Measurements from ENCODE around the gene ITGB3.
"Not testable (repeated sequence)": the region's sequence is repeated elsewhere in the genome, so short reads cannot be mapped to it uniquely, and the experiment has no call there.

ITGB3 gene

GRCh38 chr17:47239967-47240651 lies 13.5 kb upstream of the ITGB3 start:
- DNase-seq (ENCODE audit: low read depth, low spot score) = no peak
- no peak overlapping the region for H3K4me3 ChIP-seq (ENCODE audit: low read length)

- no peak for DNase-seq (ENCODE audit: low read depth, low spot score)
- H3K4me3 ChIP-seq (ENCODE audit: low read length) = no peak overlapping the region
Observed at GRCh38 chr17:47240806-47241205, 12.8 kb upstream of the ITGB3 start.

DNA sequence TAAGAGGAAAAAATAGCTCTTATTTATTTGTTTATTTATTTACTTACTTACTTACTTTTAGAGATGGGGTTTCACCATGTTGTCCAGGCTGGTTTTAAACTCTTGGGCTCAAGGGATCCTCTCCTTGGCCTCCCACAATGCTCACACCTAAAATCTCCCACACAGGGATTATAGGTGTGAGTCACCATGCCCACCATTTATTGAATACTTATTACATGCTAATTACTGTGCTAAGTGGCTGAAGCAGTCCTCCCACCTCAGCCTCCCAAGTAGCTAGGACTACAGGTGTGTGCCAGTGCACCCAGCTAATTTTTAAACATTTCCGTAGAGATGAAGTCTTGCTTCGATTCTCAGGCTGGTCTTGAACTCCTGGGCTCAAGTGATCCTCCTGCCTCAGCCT lies 11.0 kb upstream of the ITGB3 start:
- H3K4me3 ChIP-seq (ENCODE audit: low read length) = no peak overlapping the region
- no peak for DNase-seq (ENCODE audit: low read depth, low spot score)

DNA sequence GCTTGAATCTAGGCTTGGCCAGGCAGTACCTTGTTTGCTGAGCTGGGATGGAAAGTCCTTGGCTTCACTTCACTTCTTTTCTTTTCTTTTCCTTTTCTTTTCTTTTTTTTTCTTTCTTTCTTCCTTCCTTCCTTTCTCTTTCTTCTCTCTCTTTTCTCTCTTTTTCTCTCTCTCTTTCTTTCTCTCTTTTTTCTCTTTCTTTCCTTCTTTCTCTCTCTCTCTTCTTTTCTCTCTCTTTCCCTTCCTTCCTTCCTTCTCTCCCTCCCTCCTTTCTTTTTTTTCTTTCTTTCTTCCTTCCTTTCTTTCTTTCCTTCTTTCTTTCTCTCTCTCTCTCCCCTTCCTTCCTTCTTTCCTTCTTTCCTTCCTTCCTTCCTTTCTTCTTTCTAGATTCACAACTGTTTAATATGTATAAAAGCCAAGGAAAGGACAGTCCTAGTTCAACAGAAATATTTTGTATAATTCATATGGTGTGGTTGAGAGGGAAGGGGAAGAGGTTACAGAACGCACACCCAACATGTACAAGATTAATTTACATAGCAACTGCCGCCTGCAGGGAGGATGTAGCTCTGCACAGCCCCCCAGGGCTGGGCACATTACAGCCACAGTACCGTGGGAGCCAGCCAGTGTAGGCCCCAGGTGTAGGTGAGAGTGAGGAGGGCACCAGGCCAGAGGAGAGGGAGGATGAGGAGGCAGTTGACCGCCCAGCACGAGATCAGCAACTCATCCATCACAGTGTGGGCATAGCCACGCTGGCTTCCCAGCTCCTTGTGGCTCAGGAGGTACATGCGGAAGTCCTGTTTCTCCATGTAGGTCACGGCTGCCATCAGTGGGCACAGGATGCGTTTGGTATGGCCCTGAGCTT lies 9.7 kb upstream of the ITGB3 start:
- peak; percentile 55 for DNase-seq (ENCODE audit: low read depth, low spot score)
- H3K4me3 ChIP-seq (ENCODE audit: low read length) = no peak overlapping the region

GRCh38 chr17:47244697-47245096 lies 8.9 kb upstream of the ITGB3 start:
- H3K4me3 ChIP-seq (ENCODE audit: low read length) = no peak overlapping the region
- no peak for DNase-seq (ENCODE audit: low read depth, low spot score)

DNA sequence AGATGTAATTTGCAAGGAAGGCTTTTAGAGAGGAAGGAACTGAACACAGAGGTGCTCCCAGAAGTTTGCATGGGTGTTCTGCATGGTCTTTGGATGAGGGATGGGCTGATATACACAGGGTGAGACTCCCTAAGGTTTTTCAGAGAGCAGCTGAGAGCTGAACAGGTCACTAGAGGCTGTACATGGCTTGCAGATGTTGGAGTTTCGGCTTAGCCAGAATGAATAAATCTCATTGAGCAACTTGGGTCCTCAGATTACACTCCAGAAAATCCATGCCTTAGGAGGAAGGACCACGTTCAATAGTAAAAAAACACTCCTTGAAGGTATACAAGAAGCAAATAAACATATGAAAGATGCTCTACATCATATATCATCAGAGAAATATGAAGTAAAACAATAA lies 7.5 kb upstream of the ITGB3 start:
- H3K4me3 ChIP-seq (ENCODE audit: low read length) = no peak overlapping the region
- no peak for DNase-seq (ENCODE audit: low read depth, low spot score)

- H3K4me3 ChIP-seq (ENCODE audit: low read length) = no peak overlapping the region
- DNase-seq (ENCODE audit: low read depth, low spot score) = no peak
Observed at GRCh38 chr17:47250855-47251254, 2.8 kb upstream of the ITGB3 start.

- no peak for DNase-seq (ENCODE audit: low read depth, low spot score)
- no peak overlapping the region for H3K4me3 ChIP-seq (ENCODE audit: low read length)
Observed at GRCh38 chr17:47251421-47251940, 2.1 kb upstream of the ITGB3 start.

DNA sequence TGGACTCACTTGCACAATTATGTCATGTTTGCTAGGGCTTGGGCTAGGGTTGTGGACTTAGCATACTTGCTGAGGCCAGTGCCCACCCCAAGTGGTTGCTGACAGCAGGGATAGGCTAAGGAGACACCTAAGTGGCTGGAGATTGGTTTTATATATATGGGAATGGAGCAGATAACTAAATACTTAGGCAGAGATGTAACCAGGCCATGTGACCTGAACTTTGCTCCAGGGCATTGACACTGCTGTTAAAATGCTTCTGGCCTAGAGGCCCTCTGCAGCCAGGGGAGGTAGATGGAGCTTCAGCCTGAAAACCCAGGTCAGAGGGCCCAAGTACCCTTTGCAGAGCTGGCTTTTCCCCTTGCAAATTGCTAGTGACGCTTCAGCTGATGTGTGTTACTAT lies 1.4 kb upstream of the ITGB3 start:
- no peak for DNase-seq (ENCODE audit: low read depth, low spot score)
- no peak overlapping the region for H3K4me3 ChIP-seq (ENCODE audit: low read length)

DNA sequence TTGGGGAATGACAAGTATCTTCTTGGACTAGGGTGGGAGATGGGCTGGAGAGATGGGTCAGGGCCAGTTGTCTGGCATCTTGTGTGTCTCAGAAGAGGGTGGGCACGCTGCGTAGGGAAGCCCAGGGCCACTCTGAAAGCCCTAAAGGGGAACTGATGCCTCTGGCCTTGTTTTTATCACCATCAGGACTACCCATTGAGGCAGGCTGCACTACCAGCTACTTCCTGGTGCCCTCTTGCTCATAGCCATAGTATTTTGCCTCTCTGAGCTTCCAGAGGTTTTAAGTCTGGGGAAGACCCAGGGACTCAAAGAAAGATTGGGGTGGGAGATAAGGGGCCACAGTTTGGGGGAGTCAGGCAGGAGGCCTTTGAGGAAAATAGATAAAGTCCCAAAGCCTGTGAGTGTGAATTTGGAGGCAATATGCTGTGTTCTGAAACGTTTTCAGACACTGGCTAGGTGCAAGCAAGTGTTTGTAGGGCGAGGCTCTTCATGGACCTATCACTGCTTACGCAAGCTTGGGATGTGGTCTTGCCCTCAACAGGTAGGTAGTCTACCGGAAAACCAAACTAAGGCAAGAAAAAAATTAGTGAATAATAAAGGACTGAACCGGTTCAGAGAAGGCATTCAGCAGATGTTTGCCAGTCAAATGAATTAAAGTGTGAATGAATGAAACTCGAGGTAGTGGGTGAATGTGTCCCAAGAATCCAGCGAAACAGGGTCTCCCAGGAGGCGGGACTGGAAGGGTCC lies 688 bp upstream of the ITGB3 start:
- DNase-seq (ENCODE audit: low read depth, low spot score) = no peak
- H3K4me3 ChIP-seq (ENCODE audit: low read length) = peak overlapping the region; percentile 66

GRCh38 chr17:47254403-47254943 lies 846 bp downstream of the ITGB3 start:
- no peak for DNase-seq (ENCODE audit: low read depth, low spot score)
- H3K4me3 ChIP-seq (ENCODE audit: low read length) = peak overlapping the region; percentile 66

DNA sequence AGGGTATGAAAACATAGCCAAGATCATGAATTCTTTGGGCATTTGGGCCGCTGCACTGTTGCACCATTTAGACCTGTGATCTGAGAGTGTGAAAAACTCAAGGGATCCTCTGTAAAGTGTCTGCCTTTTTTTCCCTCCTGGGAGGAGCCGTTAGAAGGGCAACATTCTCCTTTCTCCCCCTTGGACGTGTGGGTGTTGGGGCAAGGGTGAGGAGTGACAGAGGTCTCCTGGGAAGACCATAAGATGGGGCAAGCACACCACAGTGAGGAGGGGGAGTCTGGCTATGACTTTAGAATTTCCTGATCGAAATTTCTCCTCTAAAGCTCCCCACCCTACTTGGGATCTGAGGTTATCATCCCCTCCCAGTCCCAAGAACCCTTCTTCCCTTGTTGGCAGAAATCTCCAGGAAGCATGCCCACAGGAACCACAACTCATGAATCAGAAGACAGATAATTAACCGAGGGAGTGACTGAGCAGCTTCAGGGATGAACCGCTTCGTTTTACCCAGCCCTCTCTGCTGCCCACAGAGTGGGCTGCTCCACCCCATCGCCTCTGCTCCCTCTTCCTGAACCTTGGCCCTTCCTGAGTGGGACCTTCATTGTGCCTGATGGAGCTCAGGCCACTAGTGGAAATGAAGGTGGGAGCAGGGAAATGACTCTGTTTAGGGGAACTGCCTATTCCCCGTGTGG lies 4.2 kb downstream of the ITGB3 start:
- peak overlapping the region; percentile 13; the same call in 1 of the 2 replicates for H3K4me3 ChIP-seq (ENCODE audit: low read length)
- DNase-seq (ENCODE audit: low read depth, low spot score) = peak; percentile 32

DNA sequence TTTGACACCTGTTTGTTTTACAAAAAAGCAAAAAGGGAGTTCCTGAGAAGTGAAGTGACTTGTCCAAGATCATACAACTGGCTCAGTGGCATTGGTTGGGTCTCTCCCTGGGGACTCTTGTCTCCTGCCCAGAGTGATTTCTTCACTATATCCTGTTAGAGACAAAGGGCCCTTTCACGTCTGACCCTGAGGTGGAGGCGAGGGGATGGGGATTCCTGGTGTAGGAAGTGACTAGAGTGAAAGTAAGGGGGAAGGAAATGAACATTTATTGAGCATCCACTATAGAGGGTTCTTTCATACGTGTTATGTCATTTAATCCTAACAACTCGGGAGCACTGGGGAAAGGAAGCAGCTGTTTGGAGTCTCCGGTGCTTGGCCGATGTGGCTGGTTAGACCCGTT lies 9.0 kb downstream of the ITGB3 start:
- H3K4me3 ChIP-seq (ENCODE audit: low read length) = no peak overlapping the region

GRCh38 chr17:47264166-47264565 lies 10.5 kb downstream of the ITGB3 start:
- DNase-seq (ENCODE audit: low read depth, low spot score) = no peak

More for the DNA sequence above, 9.0 kb downstream of the ITGB3 start:
- DNase-seq (ENCODE audit: low read depth, low spot score) = no peak

DNA sequence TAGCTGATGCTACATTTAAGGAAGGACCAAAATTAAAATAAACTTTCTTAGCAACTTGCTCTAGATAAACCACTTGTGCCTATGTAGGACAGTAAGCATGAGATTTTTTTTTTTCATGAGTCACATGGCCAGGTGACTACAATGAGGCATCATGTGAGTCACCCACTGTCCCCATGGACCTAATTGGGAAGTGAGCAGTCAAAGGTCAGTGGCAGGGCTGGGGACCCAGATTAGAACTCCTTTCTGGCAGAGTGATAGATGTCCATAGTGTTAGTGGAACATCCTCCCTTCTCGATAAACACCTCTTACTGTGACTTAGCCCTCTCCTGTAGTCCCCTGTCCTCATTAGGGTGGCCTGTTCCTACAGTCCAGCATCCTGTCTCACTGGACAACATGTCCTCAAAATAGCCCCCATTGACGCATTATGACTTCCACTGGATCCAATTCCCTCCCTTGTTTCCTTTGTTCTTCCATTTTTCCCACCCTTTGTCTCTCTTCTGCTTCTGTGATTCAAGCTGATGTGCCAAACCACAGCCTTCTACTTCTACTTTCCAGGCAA lies 12.4 kb downstream of the ITGB3 start:
- H3K4me3 ChIP-seq (ENCODE audit: low read length) = no peak overlapping the region
- no peak for DNase-seq (ENCODE audit: low read depth, low spot score)

More at GRCh38 chr17:47264166-47264565, 10.5 kb downstream of the ITGB3 start:
- no peak overlapping the region for H3K4me3 ChIP-seq (ENCODE audit: low read length)

DNA sequence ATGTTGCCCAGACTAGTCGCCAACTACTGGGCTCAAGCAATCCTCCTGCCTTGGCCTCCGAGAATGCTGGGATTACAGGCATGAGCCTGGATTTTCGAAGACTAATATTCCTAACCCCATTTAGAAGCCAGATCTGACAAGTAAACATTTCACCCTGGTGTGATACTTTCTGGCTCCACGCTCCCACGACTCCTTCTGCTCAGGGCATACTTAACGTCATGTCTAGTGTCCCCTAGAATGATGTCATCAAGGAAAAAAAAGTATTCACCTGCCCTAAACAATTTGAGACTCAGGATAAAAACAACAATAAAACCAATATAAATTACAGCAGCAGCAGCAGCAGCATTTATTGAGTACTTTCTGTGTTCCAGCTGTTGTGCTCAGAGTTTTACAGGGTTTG lies 13.2 kb downstream of the ITGB3 start:
- no peak overlapping the region for H3K4me3 ChIP-seq (ENCODE audit: low read length)
- no peak for DNase-seq (ENCODE audit: low read depth, low spot score)

GRCh38 chr17:47267354-47267828 lies 13.8 kb downstream of the ITGB3 start:
- no peak overlapping the region for H3K4me3 ChIP-seq (ENCODE audit: low read length)
- DNase-seq (ENCODE audit: low read depth, low spot score) = no peak

GRCh38 chr17:47268964-47269363 lies 15.3 kb downstream of the ITGB3 start:
- not testable (repeated sequence) for H3K4me3 ChIP-seq (ENCODE audit: low read length); DNase-seq (ENCODE audit: low read depth, low spot score)
